Prostate gland (tissue), 2 donors: Measurements from ENCODE around the gene CRIM1.

ENCODE experiments used
- POLR2A ChIP-seq: fragments of 450-650 bp; IDR thresholded peaks from one replicate; pipeline ENCODE4 v1.6.1; 2016; ENCODE audit warnings: antibody characterized with exemption, mild to moderate bottlenecking
- POLR2AphosphoS5 ChIP-seq: sonication (generic); formaldehyde crosslinking; IDR thresholded peaks from one replicate; pipeline ENCODE4 v1.6.1; 2017; ENCODE audit warnings: antibody characterized with exemption
- TF ChIP-seq, protein P1 (sequence below), 4 experiments: fragments of 200-600 bp in 2 of 4; fragments of 450-650 bp in 2 of 4; sonication (generic) in 2 of 4; IDR thresholded peaks; 1 replicate in 3 of 4; 2 replicates in 1 of 4; pipeline ENCODE4 v1.5.1; 2016 to 2019; ENCODE audit warnings: antibody characterized with exemption in 4 of 4, mild to moderate bottlenecking in 2 of 4, moderate library complexity in 2 of 4

DNA sequence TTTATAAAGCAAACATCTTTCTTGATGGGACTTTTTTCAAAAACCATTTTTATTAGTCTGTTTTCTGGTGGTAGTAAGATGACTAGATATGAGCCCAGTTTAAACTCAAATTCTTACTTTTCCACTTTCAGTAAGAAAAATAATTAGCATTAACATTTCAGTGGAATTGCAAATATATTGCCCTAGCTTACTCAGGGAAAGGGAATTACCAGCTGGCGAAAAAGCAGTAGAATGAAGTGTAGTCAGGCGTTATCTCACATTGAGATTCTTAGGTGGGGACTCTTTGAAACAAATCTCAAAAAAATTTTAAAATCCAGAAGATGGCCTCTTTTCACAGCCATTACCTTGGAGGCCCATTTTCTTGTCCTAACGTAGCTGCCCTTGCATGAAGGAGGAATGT lies 65.8 kb downstream of the CRIM1 start:
- TF ChIP-seq POLR2A (no peak), POLR2AphosphoS5 (no peak)
- TF ChIP-seq, protein P1, sequence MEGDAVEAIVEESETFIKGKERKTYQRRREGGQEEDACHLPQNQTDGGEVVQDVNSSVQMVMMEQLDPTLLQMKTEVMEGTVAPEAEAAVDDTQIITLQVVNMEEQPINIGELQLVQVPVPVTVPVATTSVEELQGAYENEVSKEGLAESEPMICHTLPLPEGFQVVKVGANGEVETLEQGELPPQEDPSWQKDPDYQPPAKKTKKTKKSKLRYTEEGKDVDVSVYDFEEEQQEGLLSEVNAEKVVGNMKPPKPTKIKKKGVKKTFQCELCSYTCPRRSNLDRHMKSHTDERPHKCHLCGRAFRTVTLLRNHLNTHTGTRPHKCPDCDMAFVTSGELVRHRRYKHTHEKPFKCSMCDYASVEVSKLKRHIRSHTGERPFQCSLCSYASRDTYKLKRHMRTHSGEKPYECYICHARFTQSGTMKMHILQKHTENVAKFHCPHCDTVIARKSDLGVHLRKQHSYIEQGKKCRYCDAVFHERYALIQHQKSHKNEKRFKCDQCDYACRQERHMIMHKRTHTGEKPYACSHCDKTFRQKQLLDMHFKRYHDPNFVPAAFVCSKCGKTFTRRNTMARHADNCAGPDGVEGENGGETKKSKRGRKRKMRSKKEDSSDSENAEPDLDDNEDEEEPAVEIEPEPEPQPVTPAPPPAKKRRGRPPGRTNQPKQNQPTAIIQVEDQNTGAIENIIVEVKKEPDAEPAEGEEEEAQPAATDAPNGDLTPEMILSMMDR (IDR thresholded peaks at IDR 0.05) = no peak
